ENCODE results near the gene SGPL1.
A peak's percentile ranks its signal among the peaks of the same experiment; 100 is the strongest.

The SGPL1 gene

GRCh38 chr10:70885481-70885880, 69.7 kb downstream of the SGPL1 start:
- peak; percentile 19 for DNase-seq (ENCODE audit: low spot score)

GRCh38 chr10:70885931-70886903, 70.5 kb downstream of the SGPL1 start:
- peak; percentile 8 for DNase-seq (ENCODE audit: low spot score)

- DNase-seq (ENCODE audit: low spot score) = no peak
Measured at GRCh38 chr10:70886921-70887665, 71.3 kb downstream of the SGPL1 start.

- peak; percentile 36 for DNase-seq (ENCODE audit: low spot score)
Measured at GRCh38 chr10:70887804-70888800, 72.4 kb downstream of the SGPL1 start, which contains the start of gene PCBD1. Gene PCBD1, minus strand, starts transcription at chr10:70888565. Its CDS starts 32 bp downstream, at chr10:70888533.

GRCh38 chr10:70889291-70889690, 73.5 kb downstream of the SGPL1 start:
- no peak for DNase-seq (ENCODE audit: low spot score)

GRCh38 chr10:70890917-70891431, 75.2 kb downstream of the SGPL1 start:
- DNase-seq (ENCODE audit: low spot score) = no peak

- peak; percentile 23 for DNase-seq (ENCODE audit: low spot score)
Measured at GRCh38 chr10:70891627-70892026, 75.9 kb downstream of the SGPL1 start.

- no peak for DNase-seq (ENCODE audit: low spot score)
Measured at GRCh38 chr10:70892631-70893030, 76.9 kb downstream of the SGPL1 start.

- no peak for DNase-seq (ENCODE audit: low spot score)
Measured at GRCh38 chr10:70893227-70894006, 77.7 kb downstream of the SGPL1 start.

- no peak for DNase-seq (ENCODE audit: low spot score)
Measured at GRCh38 chr10:70894416-70894815, 78.7 kb downstream of the SGPL1 start.

- no peak for DNase-seq (ENCODE audit: low spot score)
Measured at GRCh38 chr10:70896551-70896950, 80.8 kb downstream of the SGPL1 start.

- no peak for DNase-seq (ENCODE audit: low spot score)
Measured at GRCh38 chr10:70898687-70899086, 82.9 kb downstream of the SGPL1 start.

- no peak for DNase-seq (ENCODE audit: low spot score)
Measured at GRCh38 chr10:70899096-70899495, 83.3 kb downstream of the SGPL1 start.

GRCh38 chr10:70901276-70901878, 85.6 kb downstream of the SGPL1 start:
- DNase-seq (ENCODE audit: low spot score) = no peak

GRCh38 chr10:70902661-70903261, 87.0 kb downstream of the SGPL1 start:
- DNase-seq (ENCODE audit: low spot score) = peak; percentile 10

GRCh38 chr10:70903262-70903921, 87.6 kb downstream of the SGPL1 start:
- DNase-seq (ENCODE audit: low spot score) = peak; percentile 51

GRCh38 chr10:70905071-70906021, 89.6 kb downstream of the SGPL1 start:
- DNase-seq (ENCODE audit: low spot score) = no peak

Measured in kidney capillary endothelial cell (primary cell).